Measurements from ENCODE around the gene RTN4IP1.
"Not testable (repeated sequence)": the region's sequence is repeated elsewhere in the genome, so short reads cannot be mapped to it uniquely, and the experiment has no call there.

RTN4IP1 gene

DNA sequence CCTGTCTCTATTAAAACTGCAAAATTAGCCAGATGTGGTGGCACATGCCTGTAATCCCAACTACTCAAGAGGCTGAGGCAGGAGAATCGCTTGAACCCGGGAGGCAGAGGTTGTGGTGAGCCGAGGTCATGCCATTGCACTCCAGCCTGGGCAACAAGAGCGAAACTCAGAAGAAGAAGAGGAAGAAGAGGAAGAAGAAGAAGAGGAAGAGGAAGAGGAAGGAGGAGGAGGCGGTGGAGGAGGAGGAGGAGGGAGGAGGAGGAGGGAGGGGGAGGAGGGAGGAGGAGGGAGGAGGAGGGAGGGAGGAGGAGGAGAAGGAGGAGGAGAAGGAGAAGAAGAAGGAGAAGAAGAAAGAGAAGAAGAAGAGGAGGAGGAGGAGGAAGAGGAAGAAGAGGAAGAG lies 40.4 kb downstream of the RTN4IP1 start:
- no CpG with 5 or more reads among the region's 5 CpGs for WGBS (ENCODE audit: extremely low coverage, insufficient coverage, insufficient read length)
- H3K79me2 ChIP-seq (ENCODE audit: control insufficient read depth, insufficient read depth, low read length, poor library complexity), result not testable (repeated sequence)

DNA sequence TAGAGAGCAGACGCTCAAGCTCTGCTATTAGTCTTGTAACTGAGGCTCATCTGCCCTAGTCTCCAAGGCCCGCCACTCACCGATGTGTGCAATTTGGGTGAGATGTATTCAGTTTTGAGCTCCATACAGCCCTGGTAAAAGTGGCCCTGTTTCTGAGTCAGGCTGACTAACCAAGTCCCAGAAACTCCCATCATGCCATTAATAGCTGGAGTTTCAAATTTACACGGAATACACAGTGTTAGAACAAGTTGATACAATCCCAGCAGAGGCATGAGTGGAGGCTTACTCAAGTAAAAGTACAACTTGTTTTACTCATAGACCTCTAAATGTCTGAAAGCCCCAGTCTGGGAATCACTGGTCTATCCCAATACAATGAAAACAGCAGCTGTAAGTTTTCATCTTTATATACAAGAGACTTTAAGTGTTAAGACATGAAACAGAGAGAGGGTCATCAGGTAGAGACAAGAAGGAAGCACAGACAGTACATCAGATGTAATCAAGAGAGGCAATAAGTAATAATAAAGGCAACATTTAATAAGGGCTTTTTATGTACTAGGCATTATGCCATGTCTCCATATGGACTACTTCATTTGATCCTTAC lies 42.4 kb downstream of the RTN4IP1 start:
- H4K12ac ChIP-seq (ENCODE audit: low read depth, low read length), result no peak overlapping the region
- no peaks in the 10 kb centered on the region for H3K79me2 ChIP-seq (ENCODE audit: control insufficient read depth, insufficient read depth, low read length, poor library complexity)
- H4K8ac ChIP-seq (ENCODE audit: low read depth, low read length), result no peak overlapping the region
- no peak overlapping the region for H3K18ac ChIP-seq (ENCODE audit: low read length)
- no peak overlapping the region for H3K4ac ChIP-seq (ENCODE audit: low read depth, low read length)
- H3K9ac ChIP-seq (ENCODE audit: low read length), result no peak overlapping the region
- no peak overlapping the region for H2BK12ac ChIP-seq (ENCODE audit: low read length)
- H4K91ac ChIP-seq (ENCODE audit: low read depth, low read length), result no peak overlapping the region
- no peak for DNase-seq
- H3K79me1 ChIP-seq (ENCODE audit: low read length), result peaks cover 2% of the 10 kb centered on the region
- H3K23ac ChIP-seq (ENCODE audit: low read length), result no peak overlapping the region
- H3K14ac ChIP-seq (ENCODE audit: low read length), result no peak overlapping the region
- H2AK5ac ChIP-seq (ENCODE audit: low read length), result no peak overlapping the region
- H3K36me3 ChIP-seq (ENCODE audit: control insufficient read depth in 1 of 2, insufficient read depth in 2 of 2, low read length in 2 of 2), result peaks cover 7% of the 10 kb centered on the region in 2 experiments
- H2BK120ac ChIP-seq (ENCODE audit: insufficient read depth, low read length, poor library complexity), result no peak overlapping the region
- no peak overlapping the region for H2BK5ac ChIP-seq (ENCODE audit: low read depth, low read length, poor library complexity)
- H3K4me2 ChIP-seq (ENCODE audit: low read length), result no peak overlapping the region
- no peak overlapping the region for H3K4me3 ChIP-seq (ENCODE audit: low read depth, low read length)
- H3K27me3 ChIP-seq (ENCODE audit: insufficient read depth, low read length), result no peaks in the 10 kb centered on the region
- no peak overlapping the region for H3K27ac ChIP-seq (ENCODE audit: low read depth, low read length)
- H3K9me3 ChIP-seq (ENCODE audit: insufficient read depth, low read depth, low read length), result no peaks in the 10 kb centered on the region
- no CpG with 5 or more reads among the region's 4 CpGs for WGBS (ENCODE audit: extremely low coverage, insufficient coverage, insufficient read length)
- H2AFZ ChIP-seq (ENCODE audit: insufficient read depth, low read length, poor library complexity), result no peak overlapping the region
- peaks cover 3 to 5% of the 10 kb centered on the region in 2 experiments for H3K4me1 ChIP-seq (ENCODE audit: control insufficient read depth in 1 of 2, insufficient read depth in 2 of 2, low read length in 2 of 2)

More for the DNA sequence above, 40.4 kb downstream of the RTN4IP1 start:
- not testable (repeated sequence) for H3K4ac ChIP-seq (ENCODE audit: low read depth, low read length); H3K4me3 ChIP-seq (ENCODE audit: low read depth, low read length); H3K27ac ChIP-seq (ENCODE audit: low read depth, low read length); H2BK120ac ChIP-seq (ENCODE audit: insufficient read depth, low read length, poor library complexity); H4K12ac ChIP-seq (ENCODE audit: low read depth, low read length); H3K23ac ChIP-seq (ENCODE audit: low read length); H2AK5ac ChIP-seq (ENCODE audit: low read length); H3K18ac ChIP-seq (ENCODE audit: low read length); H3K9me3 ChIP-seq (ENCODE audit: insufficient read depth, low read depth, low read length); H4K91ac ChIP-seq (ENCODE audit: low read depth, low read length); H3K27me3 ChIP-seq (ENCODE audit: insufficient read depth, low read length); H3K4me1 ChIP-seq (ENCODE audit: control insufficient read depth in 1 of 2, insufficient read depth in 2 of 2, low read length in 2 of 2); H3K14ac ChIP-seq (ENCODE audit: low read length); H3K9ac ChIP-seq (ENCODE audit: low read length); H2BK12ac ChIP-seq (ENCODE audit: low read length); H2BK5ac ChIP-seq (ENCODE audit: low read depth, low read length, poor library complexity); H4K8ac ChIP-seq (ENCODE audit: low read depth, low read length); DNase-seq; H2AFZ ChIP-seq (ENCODE audit: insufficient read depth, low read length, poor library complexity); H3K36me3 ChIP-seq (ENCODE audit: control insufficient read depth in 1 of 2, insufficient read depth in 2 of 2, low read length in 2 of 2); H3K79me1 ChIP-seq (ENCODE audit: low read length); H3K4me2 ChIP-seq (ENCODE audit: low read length)

DNA sequence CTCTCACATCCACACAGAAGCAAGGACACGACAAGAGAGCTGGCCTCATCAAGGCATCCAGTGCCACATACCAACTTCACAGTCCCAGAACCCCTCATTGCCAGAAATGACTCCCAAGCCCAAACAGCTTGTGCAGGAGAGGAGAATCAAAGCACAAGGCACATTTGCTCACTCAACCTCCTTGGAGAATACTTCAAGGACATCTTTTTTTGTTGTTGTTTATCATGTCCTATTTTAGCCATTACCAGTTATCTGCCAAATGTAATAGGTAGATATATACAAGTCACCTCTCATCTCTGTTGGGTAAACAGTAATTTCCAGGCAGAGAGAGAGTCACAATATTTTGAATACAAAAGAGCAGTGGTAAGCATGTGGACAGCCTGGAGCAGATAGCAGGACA lies 47.8 kb downstream of the RTN4IP1 start:
- Histone ChIP-seq H3K9me3 (ENCODE audit: insufficient read depth, low read depth, low read length) (no peaks in the 10 kb centered on the region), H3K9ac (ENCODE audit: low read length) (no peak overlapping the region), H2BK12ac (ENCODE audit: low read length) (no peak overlapping the region), H3K27me3 (ENCODE audit: insufficient read depth, low read length) (no peaks in the 10 kb centered on the region), H2AFZ (ENCODE audit: insufficient read depth, low read length, poor library complexity) (no peak overlapping the region), H2BK120ac (ENCODE audit: insufficient read depth, low read length, poor library complexity) (no peak overlapping the region), H2BK5ac (ENCODE audit: low read depth, low read length, poor library complexity) (no peak overlapping the region), H3K79me1 (ENCODE audit: low read length) (no peaks in the 10 kb centered on the region), H4K91ac (ENCODE audit: low read depth, low read length) (no peak overlapping the region), H4K12ac (ENCODE audit: low read depth, low read length) (no peak overlapping the region), H3K18ac (ENCODE audit: low read length) (no peak overlapping the region), H3K4me3 (ENCODE audit: low read depth, low read length) (no peak overlapping the region), H4K8ac (ENCODE audit: low read depth, low read length) (no peak overlapping the region), H3K4ac (ENCODE audit: low read depth, low read length) (no peak overlapping the region), H3K27ac (ENCODE audit: low read depth, low read length) (no peak overlapping the region), H3K4me2 (ENCODE audit: low read length) (no peak overlapping the region), H3K23ac (ENCODE audit: low read length) (no peak overlapping the region), H3K4me1 (ENCODE audit: control insufficient read depth in 1 of 2, insufficient read depth in 2 of 2, low read length in 2 of 2) (no peaks in the 10 kb centered on the region), H3K36me3 (ENCODE audit: control insufficient read depth in 1 of 2, insufficient read depth in 2 of 2, low read length in 2 of 2) (peaks cover 4 to 7% of the 10 kb centered on the region in 2 experiments), H3K14ac (ENCODE audit: low read length) (no peak overlapping the region), H3K79me2 (ENCODE audit: control insufficient read depth, insufficient read depth, low read length, poor library complexity) (no peaks in the 10 kb centered on the region), H2AK5ac (ENCODE audit: low read length) (no peak overlapping the region)
- no peak for DNase-seq
- WGBS (ENCODE audit: extremely low coverage, insufficient coverage, insufficient read length), result no CpG with 5 or more reads among the region's 1 CpG

DNA sequence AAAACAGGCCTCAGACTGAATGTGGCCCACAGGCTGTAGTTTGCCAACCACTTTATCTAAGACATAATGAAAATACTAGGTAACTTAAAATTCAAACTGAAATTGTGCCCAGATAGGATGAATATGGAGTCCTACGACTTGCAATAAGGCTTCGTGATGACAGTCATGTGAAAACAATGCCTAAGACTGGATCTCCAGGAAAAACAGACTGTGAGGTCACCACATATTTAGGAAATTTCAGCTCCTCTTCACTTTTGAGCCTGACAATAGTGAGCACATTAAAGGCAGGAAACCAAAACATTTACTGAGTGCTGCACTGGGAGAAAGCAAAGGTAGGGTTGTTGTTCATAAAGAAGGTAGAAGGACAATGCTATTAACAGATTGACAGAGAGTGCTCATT lies 50.0 kb downstream of the RTN4IP1 start:
- H3K36me3 ChIP-seq (ENCODE audit: control insufficient read depth in 1 of 2, insufficient read depth in 2 of 2, low read length in 2 of 2), result peaks cover 4 to 7% of the 10 kb centered on the region in 2 experiments
- H2BK12ac ChIP-seq (ENCODE audit: low read length), result no peak overlapping the region
- no CpG with 5 or more reads among the region's 2 CpGs for WGBS (ENCODE audit: extremely low coverage, insufficient coverage, insufficient read length)

More for the DNA sequence above, 50.0 kb downstream of the RTN4IP1 start:
- Histone ChIP-seq H3K27me3 (ENCODE audit: insufficient read depth, low read length) (no peaks in the 10 kb centered on the region), H3K79me1 (ENCODE audit: low read length) (no peaks in the 10 kb centered on the region), H3K14ac (ENCODE audit: low read length) (no peak overlapping the region), H3K4me1 (ENCODE audit: control insufficient read depth in 1 of 2, insufficient read depth in 2 of 2, low read length in 2 of 2) (peaks cover 4 to 10% of the 10 kb centered on the region in 2 experiments), H2AK5ac (ENCODE audit: low read length) (no peak overlapping the region), H3K4me3 (ENCODE audit: low read depth, low read length) (no peak overlapping the region), H3K27ac (ENCODE audit: low read depth, low read length) (no peak overlapping the region), H3K9me3 (ENCODE audit: insufficient read depth, low read depth, low read length) (no peaks in the 10 kb centered on the region), H3K4me2 (ENCODE audit: low read length) (no peak overlapping the region), H3K23ac (ENCODE audit: low read length) (no peak overlapping the region), H4K12ac (ENCODE audit: low read depth, low read length) (no peak overlapping the region), H2BK120ac (ENCODE audit: insufficient read depth, low read length, poor library complexity) (no peak overlapping the region), H4K8ac (ENCODE audit: low read depth, low read length) (no peak overlapping the region), H3K79me2 (ENCODE audit: control insufficient read depth, insufficient read depth, low read length, poor library complexity) (no peaks in the 10 kb centered on the region), H2BK5ac (ENCODE audit: low read depth, low read length, poor library complexity) (no peak overlapping the region), H4K91ac (ENCODE audit: low read depth, low read length) (no peak overlapping the region), H3K4ac (ENCODE audit: low read depth, low read length) (no peak overlapping the region), H2AFZ (ENCODE audit: insufficient read depth, low read length, poor library complexity) (no peak overlapping the region), H3K9ac (ENCODE audit: low read length) (no peak overlapping the region), H3K18ac (ENCODE audit: low read length) (no peak overlapping the region)
- DNase-seq, result peak; percentile 28 to 62
